ENCODE measurements around the gene DYNLT4.
"Not testable (repeated sequence)": the region's sequence is repeated elsewhere in the genome, so short reads cannot be mapped to it uniquely, and the experiment has no call there.

DYNLT4 gene

DNA sequence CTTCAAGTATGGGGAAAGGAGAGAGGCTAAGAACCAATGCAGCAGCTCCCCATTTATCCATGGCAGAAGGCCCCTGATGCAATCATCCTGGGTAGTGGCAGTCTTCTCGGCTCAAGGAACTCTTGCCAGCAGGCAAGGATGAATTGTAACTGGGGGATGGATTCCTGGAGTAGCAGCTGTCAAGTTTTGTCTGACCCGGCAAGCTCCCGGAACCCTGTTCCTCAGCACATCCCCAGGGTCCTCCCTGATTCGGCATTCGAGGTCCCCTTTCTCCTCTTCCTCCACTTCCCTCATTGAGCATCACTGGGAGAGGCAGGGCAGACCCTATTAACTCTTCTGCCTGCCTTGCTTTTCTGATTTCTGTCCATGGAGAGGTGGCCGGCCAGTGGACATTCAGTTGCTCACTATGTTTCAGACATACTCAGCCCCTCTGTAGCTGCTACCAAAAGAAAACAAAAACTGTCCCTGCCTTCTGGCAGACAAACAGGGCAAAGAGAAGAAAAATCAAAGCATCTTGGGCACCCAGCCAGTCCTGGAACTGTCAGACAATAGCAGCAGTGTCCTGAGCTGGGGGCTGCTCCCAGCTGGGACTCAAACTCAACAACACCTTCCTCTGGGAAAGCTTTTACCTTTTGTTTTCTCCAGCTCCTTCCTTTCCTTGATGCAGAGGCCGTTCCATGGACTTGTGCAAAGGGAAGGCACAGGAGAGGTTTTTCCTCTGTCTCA is 41.5 kb upstream of the DYNLT4 start:
- H3K4me3 ChIP-seq (ENCODE audit: low read depth, low read length): no peak overlapping the region
- TF ChIP-seq CTCF (IDR thresholded peaks at IDR 0.05; ENCODE audit: low read depth, low read length): no peak

DNA sequence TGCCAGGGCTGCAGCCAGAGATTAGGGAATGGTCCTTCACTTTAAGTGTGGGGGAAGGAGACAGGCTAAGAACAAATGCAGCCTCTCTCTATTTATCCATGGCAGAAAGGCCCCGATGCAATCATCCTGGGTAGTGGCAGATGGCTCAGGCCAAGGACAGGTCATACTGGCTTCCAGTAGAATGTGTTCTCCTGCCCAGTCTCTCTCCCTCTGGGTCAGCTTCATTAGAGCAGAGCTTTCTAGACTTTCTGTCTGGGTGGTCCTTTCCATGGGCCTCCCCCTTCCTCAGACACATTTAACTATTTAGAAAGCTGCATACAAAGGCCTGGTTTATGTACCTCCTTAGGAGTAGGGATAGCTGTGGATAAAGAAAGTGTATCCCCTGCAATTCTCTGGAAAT is 40.7 kb upstream of the DYNLT4 start:
- no peak for TF ChIP-seq CTCF (IDR thresholded peaks at IDR 0.05; ENCODE audit: low read depth, low read length)
- H3K4me3 ChIP-seq (ENCODE audit: low read depth, low read length): no peak overlapping the region

GRCh38 chr1:44846985-44847384 is 39.8 kb upstream of the DYNLT4 start:
- no peak for TF ChIP-seq CTCF (IDR thresholded peaks at IDR 0.05; ENCODE audit: low read depth, low read length)
- no peak overlapping the region for H3K4me3 ChIP-seq (ENCODE audit: low read depth, low read length)

- H3K4me3 ChIP-seq (ENCODE audit: low read depth, low read length): peak within 1 kb of the TSS; percentile 65
- no peak for TF ChIP-seq CTCF (IDR thresholded peaks at IDR 0.05; ENCODE audit: low read depth, low read length)
These were observed 35.9 kb upstream of the DYNLT4 start, which contains the start of gene PTCH2 for GRCh38 chr1:44842862-44843655. Gene PTCH2 (minus strand): TSS chr1:44843253. CDS start chr1:44842932, 321 bp downstream.

- peak overlapping the region; percentile 65 for H3K4me3 ChIP-seq (ENCODE audit: low read depth, low read length)
- no peak for TF ChIP-seq CTCF (IDR thresholded peaks at IDR 0.05; ENCODE audit: low read depth, low read length)
These were observed 35.3 kb upstream of the DYNLT4 start for GRCh38 chr1:44842486-44842861.

GRCh38 chr1:44839576-44839975 is 32.4 kb upstream of the DYNLT4 start:
- no peak overlapping the region for H3K4me3 ChIP-seq (ENCODE audit: low read depth, low read length)
- TF ChIP-seq CTCF (IDR thresholded peaks at IDR 0.05; ENCODE audit: low read depth, low read length): no peak

- not testable (repeated sequence) for H3K4me3 ChIP-seq (ENCODE audit: low read depth, low read length)
These were observed 31.1 kb upstream of the DYNLT4 start for GRCh38 chr1:44838294-44838693.
